MCF 10A (cell line): Measurements from ENCODE around the gene RARG. TPM values are rescaled to one million over a fixed set of nuclear protein-coding genes. Genes with fewer than 3 reads are reported as not detected.
A peak's percentile ranks its signal among the peaks of the same experiment; 100 is the strongest.

Experiments used
- BruUV-seq: library from RNA; stranded (reverse); fragments of 400-500 nt; replicated peaks from 2 replicates; lab custom pipeline; 2021; lab: Mats Ljungman, UMichigan
- CTCF ChIA-PET: fragments of 300-600 bp; sonication (Branson Sonifier 250); formaldehyde crosslinking; extraction: SDS; loops from one replicate; lab custom pipeline; 2021; ENCODE audit warnings: antibody characterized with exemption, inconsistent platforms; lab: Yijun Ruan, JAX
- POLR2A ChIA-PET: fragments of 300-600, 350-650 bp; sonication (Branson Sonifier 250); formaldehyde crosslinking; extraction: SDS; loops from one replicate; lab custom pipeline; 2020; ENCODE audit warnings: antibody characterized with exemption, inconsistent platforms; lab: Yijun Ruan, JAX
- DNase-seq: peaks from one replicate; pipeline ENCODE4 v3.0.0-alpha.2; 2018; ENCODE audit not compliant: unreplicated experiment
- H3K27ac Mint-ChIP-seq: one replicate; pipeline ENCODE4 v1.8.0; 2022; ENCODE audit warnings: mild to moderate bottlenecking, low read depth, mixed read lengths; ENCODE audit not compliant: unreplicated experiment
- H3K27me3 Mint-ChIP-seq: one replicate; pipeline ENCODE4 v1.8.0; 2022; ENCODE audit warnings: mixed read lengths; ENCODE audit not compliant: insufficient read depth, unreplicated experiment
- H3K36me3 Mint-ChIP-seq: one replicate; pipeline ENCODE4 v1.8.0; 2022; ENCODE audit warnings: mild to moderate bottlenecking, moderate library complexity, mixed read lengths; ENCODE audit not compliant: insufficient read depth, unreplicated experiment
- H3K4me1 Mint-ChIP-seq: one replicate; pipeline ENCODE4 v1.8.0; 2022; ENCODE audit warnings: mixed read lengths; ENCODE audit not compliant: insufficient read depth, unreplicated experiment
- H3K4me3 Mint-ChIP-seq: one replicate; pipeline ENCODE4 v1.8.0; 2022; ENCODE audit warnings: mild to moderate bottlenecking, moderate library complexity, mixed read lengths; ENCODE audit not compliant: unreplicated experiment
- H3K9me3 Mint-ChIP-seq: one replicate; pipeline ENCODE4 v1.8.0; 2022; ENCODE audit warnings: mixed read lengths; ENCODE audit not compliant: unreplicated experiment
- intact Hi-C: fragments of 100-400 bp; cut with micrococcal nuclease; formaldehyde crosslinking; loops from 2 replicates; pipeline ENCODE4 v1.14.1; 2022
- total RNA-seq: library from RNA; stranded (reverse); gene quantifications from 2 replicates; pipeline ENCODE4 v1.2.3, GENCODE V29; 2022
- TF ChIP-seq, protein P1 (sequence below): fragments of 200-600 bp; IDR thresholded peaks from one replicate; pipeline ENCODE4 v1.8.0; 2022; ENCODE audit warnings: antibody characterized with exemption, mild to moderate bottlenecking; ENCODE audit not compliant: unreplicated experiment

The RARG gene
- total RNA-seq, 1 experiment from 2014 or later, result 43.7 TPM

DNA sequence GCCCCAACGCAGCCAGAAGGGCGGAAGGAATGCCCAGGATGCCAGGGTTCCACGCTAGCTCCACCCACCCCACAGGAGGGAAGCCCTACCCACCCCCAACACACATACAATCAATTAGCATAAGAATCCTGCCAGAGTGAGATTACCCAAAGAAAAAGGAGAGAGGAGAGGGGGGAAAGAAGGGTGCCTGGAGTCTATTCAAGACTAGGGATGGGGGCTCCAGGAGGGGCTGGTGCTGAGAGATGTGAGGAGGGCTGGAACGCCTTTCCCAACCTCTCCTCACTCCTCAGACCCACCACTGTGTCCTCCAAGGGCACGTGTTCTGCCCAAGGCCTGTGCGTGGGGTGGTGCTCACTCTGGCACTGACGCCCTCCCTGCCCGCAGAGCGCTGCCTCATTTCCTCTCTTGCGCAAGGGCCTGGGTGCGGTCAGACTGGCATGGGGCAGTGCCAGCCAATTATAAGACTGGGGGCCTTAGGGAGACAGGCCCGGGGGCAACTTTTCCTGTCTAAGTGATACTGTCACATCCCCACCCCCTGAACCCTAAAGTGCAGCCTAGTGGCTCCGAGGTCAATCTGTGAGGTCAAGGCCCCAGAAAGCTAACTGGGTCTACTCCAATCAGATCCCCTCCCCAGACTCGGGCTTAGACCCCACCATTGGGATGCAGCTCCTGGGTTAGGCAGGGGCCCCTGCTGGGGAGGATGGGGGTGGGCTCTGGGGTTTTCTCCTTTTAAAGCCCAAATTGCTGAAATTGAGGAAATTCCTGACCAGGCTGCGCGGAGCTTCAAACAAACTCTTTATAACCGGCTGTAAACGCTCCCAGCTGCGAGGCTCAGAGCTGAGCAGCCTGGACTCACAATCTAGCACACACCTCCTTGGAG is 14.7 kb downstream of the RARG start:
- TF ChIP-seq, protein P1, sequence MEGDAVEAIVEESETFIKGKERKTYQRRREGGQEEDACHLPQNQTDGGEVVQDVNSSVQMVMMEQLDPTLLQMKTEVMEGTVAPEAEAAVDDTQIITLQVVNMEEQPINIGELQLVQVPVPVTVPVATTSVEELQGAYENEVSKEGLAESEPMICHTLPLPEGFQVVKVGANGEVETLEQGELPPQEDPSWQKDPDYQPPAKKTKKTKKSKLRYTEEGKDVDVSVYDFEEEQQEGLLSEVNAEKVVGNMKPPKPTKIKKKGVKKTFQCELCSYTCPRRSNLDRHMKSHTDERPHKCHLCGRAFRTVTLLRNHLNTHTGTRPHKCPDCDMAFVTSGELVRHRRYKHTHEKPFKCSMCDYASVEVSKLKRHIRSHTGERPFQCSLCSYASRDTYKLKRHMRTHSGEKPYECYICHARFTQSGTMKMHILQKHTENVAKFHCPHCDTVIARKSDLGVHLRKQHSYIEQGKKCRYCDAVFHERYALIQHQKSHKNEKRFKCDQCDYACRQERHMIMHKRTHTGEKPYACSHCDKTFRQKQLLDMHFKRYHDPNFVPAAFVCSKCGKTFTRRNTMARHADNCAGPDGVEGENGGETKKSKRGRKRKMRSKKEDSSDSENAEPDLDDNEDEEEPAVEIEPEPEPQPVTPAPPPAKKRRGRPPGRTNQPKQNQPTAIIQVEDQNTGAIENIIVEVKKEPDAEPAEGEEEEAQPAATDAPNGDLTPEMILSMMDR, result no peak
- Mint-ChIP-seq H3K4me1 (peaks cover 50% of the 10 kb centered on the region), H3K9me3 (no peaks in the 10 kb centered on the region), H3K27me3 (no peaks in the 10 kb centered on the region), H3K27ac (peak overlapping the region; percentile 20), H3K4me3 (peak overlapping the region; percentile 83), H3K36me3 (peaks cover 35% of the 10 kb centered on the region)
- intact Hi-C loops, result no loop called here
- BruUV-seq, result no TSS peak
- ChIA-PET POLR2A (interaction anchor here (1.1 to 4.9 kb wide), 3 partner anchors 34 to 81 kb away, joined by 3 to 43 read pairs (median 13); partner anchors contain the start of gene MYG1), CTCF (interaction anchor here (0.6 to 9.3 kb wide), 7 partner anchors 15 to 105 kb away, joined by 3 to 275 read pairs (median 4); partner anchors contain the start of gene PFDN5)
- peak; percentile 63 for DNase-seq

DNA sequence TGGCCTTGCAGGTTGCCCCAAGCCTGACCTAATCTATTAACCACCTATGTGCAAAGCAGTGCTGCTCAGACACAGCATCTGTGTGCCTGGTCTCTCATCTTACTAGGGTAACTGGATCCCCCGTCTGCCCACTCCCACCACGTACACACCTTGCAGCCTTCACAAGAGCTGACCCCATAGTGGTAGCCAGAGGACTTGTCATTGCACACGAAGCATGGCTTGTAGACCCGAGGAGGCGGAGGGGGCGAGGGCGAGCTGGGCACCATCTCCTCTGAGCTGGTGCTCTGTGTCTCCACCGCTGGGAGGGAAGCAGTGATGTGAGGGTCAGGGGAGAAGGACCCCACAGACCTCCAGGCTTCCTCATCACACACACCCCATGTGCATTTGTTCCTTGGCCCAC is 16.5 kb downstream of the RARG start:
- BruUV-seq, result no TSS peak

DNA sequence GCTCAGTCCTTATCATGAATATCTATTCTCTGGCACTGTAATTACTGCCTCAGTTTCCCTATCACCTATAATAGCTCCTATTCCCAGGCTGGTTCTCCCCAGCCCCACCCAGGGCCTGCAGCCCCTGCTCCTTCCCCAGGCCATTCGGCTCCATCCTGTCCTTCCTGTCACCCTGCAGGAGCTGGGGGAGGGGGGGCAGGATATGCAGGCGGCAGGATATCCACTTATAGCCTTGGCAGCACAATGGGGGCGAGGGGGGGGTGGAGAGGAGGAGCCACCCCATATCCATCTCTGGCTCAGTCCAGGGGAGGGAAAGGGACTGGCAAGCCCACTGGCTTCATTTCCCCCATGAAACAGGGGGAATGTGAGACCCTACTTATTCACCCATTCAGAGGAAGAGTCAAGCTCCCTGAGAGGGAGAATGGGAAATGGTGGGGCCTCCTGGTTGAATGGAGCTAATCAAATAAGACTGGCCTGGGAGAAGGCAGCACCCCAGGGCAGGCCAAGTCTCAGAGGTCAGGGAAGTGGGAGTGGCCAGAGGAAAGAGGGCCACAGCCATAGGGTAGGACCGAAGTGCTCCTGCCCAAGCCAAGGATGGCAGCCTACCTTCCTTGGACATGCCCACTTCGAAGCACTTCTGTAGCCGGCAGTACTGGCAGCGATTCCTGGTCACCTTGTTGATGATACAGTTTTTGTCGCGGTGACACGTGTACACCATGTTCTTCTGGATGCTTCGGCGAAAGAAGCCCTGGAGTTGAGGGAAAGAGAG is 17.1 kb downstream of the RARG start:
- DNase-seq, result no peak
- peaks cover 38% of the 10 kb centered on the region for H3K4me1 Mint-ChIP-seq
- H3K4me3 Mint-ChIP-seq, result no peak overlapping the region
- peak overlapping the region; percentile 47 for H3K27ac Mint-ChIP-seq
- TF ChIP-seq, protein P1, result no peak
- peaks cover 42% of the 10 kb centered on the region for H3K36me3 Mint-ChIP-seq
- ChIA-PET CTCF (interaction anchor here (0.6 to 9.3 kb wide), 15 partner anchors 10 to 138 kb away, joined by 3 to 275 read pairs (median 7); partner anchors contain the start of genes AAAS, ESPL1 and PFDN5), POLR2A (interaction anchor here (1.1 to 2.8 kb wide), 2 partner anchors 37 to 53 kb away, joined by 5 to 16 read pairs; partner anchors contain the start of gene ESPL1)
- no peaks in the 10 kb centered on the region for H3K27me3 Mint-ChIP-seq
- intact Hi-C loops, result loop anchor here (5.0 kb wide), 1 partner anchor 52 kb away; the partner anchor contains the start of gene ESPL1
- H3K9me3 Mint-ChIP-seq, result no peaks in the 10 kb centered on the region
- BruUV-seq, result no TSS peak

More for the DNA sequence above, 16.5 kb downstream of the RARG start:
- ChIA-PET CTCF (interaction anchor here (0.5 to 9.3 kb wide), 4 partner anchors 34 to 73 kb away, joined by 3 to 275 read pairs (median 24); partner anchors contain the start of genes ESPL1 and PFDN5), POLR2A (interaction anchor here (1.1 kb wide), 2 partner anchors 16 to 53 kb away, joined by 5 read pairs; partner anchors contain the start of gene ESPL1)
- Mint-ChIP-seq H3K9me3 (no peaks in the 10 kb centered on the region), H3K4me1 (peaks cover 38% of the 10 kb centered on the region), H3K4me3 (no peak overlapping the region), H3K27me3 (no peaks in the 10 kb centered on the region), H3K27ac (no peak overlapping the region), H3K36me3 (peaks cover 39% of the 10 kb centered on the region)
- TF ChIP-seq, protein P1, result no peak
- no peak for DNase-seq
- intact Hi-C loops, result no loop called here
